ENCODE results near the gene DPP6.
"Not testable (repeated sequence)": the region's sequence is repeated elsewhere in the genome, so short reads cannot be mapped to it uniquely, and the experiment has no call there.

The DPP6 gene

GRCh38 chr7:154051643-154052529 lies at the start of gene DPP6:
TSS of gene DPP6 (plus strand) at chr7:154052398.
- DNase-seq (ENCODE audit: low read depth): not testable (repeated sequence)

- not testable (repeated sequence) for DNase-seq (ENCODE audit: low read depth)
Observed at GRCh38 chr7:154009423-154009911, 42.7 kb upstream of the DPP6 start.

- not testable (repeated sequence) for DNase-seq (ENCODE audit: low read depth)
Observed at GRCh38 chr7:154010726-154011568, 41.3 kb upstream of the DPP6 start.

- DNase-seq (ENCODE audit: low read depth): not testable (repeated sequence)
Observed at GRCh38 chr7:154012800-154013199, 39.4 kb upstream of the DPP6 start.

- DNase-seq (ENCODE audit: low read depth): not testable (repeated sequence)
Observed at GRCh38 chr7:154015636-154016035, 36.6 kb upstream of the DPP6 start.

- not testable (repeated sequence) for DNase-seq (ENCODE audit: low read depth)
Observed at GRCh38 chr7:154018354-154018753, 33.8 kb upstream of the DPP6 start.

- not testable (repeated sequence) for DNase-seq (ENCODE audit: low read depth)
Observed at GRCh38 chr7:154027805-154028204, 24.4 kb upstream of the DPP6 start.

GRCh38 chr7:154030476-154031080 lies 21.6 kb upstream of the DPP6 start:
- DNase-seq (ENCODE audit: low read depth): not testable (repeated sequence)

GRCh38 chr7:154039466-154040165 lies 12.6 kb upstream of the DPP6 start:
- not testable (repeated sequence) for DNase-seq (ENCODE audit: low read depth)

- not testable (repeated sequence) for DNase-seq (ENCODE audit: low read depth)
Observed at GRCh38 chr7:154050394-154050793, 1.8 kb upstream of the DPP6 start.

GRCh38 chr7:154051006-154051642 lies 1.1 kb upstream of the DPP6 start:
- not testable (repeated sequence) for DNase-seq (ENCODE audit: low read depth)

- DNase-seq (ENCODE audit: low read depth): not testable (repeated sequence)
Observed at GRCh38 chr7:154052530-154053252, 493 bp downstream of the DPP6 start.

GRCh38 chr7:154053466-154054312 lies 1.5 kb downstream of the DPP6 start:
- DNase-seq (ENCODE audit: low read depth): not testable (repeated sequence)

- not testable (repeated sequence) for DNase-seq (ENCODE audit: low read depth)
Observed at GRCh38 chr7:154054664-154055063, 2.5 kb downstream of the DPP6 start.

GRCh38 chr7:154055491-154056106 lies 3.4 kb downstream of the DPP6 start:
- DNase-seq (ENCODE audit: low read depth): peak; percentile 15

GRCh38 chr7:154058783-154059182 lies 6.6 kb downstream of the DPP6 start:
- not testable (repeated sequence) for DNase-seq (ENCODE audit: low read depth)

- not testable (repeated sequence) for DNase-seq (ENCODE audit: low read depth)
Observed at GRCh38 chr7:154060551-154060950, 8.4 kb downstream of the DPP6 start.

GRCh38 chr7:154071833-154072232 lies 19.6 kb downstream of the DPP6 start:
- DNase-seq (ENCODE audit: low read depth): not testable (repeated sequence)

All from EH (cell line).